Measurements from ENCODE around the gene PCNX1. TPM values are rescaled to one million over a fixed set of nuclear protein-coding genes. Genes with fewer than 3 reads are reported as not detected.
"Not testable (repeated sequence)": the region's sequence is repeated elsewhere in the genome, so short reads cannot be mapped to it uniquely, and the experiment has no call there.

PCNX1 gene
- total and polyA plus RNA-seq, 12 donors = 4.5 to 66.6 (median 47.7) TPM

DNA sequence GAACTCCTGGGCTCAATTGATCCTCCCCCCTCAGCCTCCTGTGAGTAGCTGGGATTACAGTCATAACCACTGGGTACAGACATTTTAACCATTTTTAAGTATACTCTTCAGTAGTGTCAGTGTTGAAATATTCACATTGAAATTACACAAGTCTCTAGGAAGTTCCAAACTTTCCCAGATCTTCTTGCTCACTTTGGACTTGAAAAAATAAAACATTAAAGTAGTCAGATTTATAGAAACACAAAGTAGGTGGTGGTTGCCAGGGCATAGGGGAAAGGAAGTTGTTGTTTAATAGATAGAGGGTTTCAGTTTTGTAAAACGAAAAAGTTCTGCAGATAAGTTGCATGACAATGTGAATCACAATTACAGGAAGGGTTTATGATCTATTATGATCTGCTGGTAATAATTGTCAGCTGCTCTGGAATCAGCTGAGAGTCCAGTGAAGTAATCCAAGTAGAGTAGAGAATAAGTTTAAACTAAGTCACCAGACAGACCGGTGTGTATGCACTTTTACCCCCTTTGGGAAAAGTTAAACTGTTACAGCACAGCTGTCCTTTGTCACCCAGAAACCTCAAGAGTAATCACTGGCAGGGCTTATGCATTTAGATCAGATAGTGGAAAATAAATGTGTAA, 27.4 kb downstream of the PCNX1 start:
- TF ChIP-seq, protein P1, sequence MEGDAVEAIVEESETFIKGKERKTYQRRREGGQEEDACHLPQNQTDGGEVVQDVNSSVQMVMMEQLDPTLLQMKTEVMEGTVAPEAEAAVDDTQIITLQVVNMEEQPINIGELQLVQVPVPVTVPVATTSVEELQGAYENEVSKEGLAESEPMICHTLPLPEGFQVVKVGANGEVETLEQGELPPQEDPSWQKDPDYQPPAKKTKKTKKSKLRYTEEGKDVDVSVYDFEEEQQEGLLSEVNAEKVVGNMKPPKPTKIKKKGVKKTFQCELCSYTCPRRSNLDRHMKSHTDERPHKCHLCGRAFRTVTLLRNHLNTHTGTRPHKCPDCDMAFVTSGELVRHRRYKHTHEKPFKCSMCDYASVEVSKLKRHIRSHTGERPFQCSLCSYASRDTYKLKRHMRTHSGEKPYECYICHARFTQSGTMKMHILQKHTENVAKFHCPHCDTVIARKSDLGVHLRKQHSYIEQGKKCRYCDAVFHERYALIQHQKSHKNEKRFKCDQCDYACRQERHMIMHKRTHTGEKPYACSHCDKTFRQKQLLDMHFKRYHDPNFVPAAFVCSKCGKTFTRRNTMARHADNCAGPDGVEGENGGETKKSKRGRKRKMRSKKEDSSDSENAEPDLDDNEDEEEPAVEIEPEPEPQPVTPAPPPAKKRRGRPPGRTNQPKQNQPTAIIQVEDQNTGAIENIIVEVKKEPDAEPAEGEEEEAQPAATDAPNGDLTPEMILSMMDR (IDR thresholded peaks at IDR 0.05) = no peak
- intact Hi-C loops (cut with DNase I) = no loop called here
- H3K4me3 ChIP-seq = no peak overlapping the region
- peaks cover 3 to 55% (median 42%) of the 10 kb centered on the region in 9 donors for H3K4me1 ChIP-seq
- peaks cover 0 to 3% (median 0%) of the 10 kb centered on the region in 11 donors for H3K9me3 ChIP-seq
- no peaks in the 10 kb centered on the region for H3K27me3 ChIP-seq
- 16 to 25% methylated on average over 2 of the region's 2 CpGs for WGBS, 2 donors
- H3K27ac ChIP-seq = peak overlapping the region in 2 of 10 donors; percentile 9 to 70
- no peaks in the 10 kb centered on the region for H3K36me3 ChIP-seq
- ATAC-seq (peak in 6 of 8 donors; percentile 37 to 73 (median 42)), DNase-seq (no peak)

DNA sequence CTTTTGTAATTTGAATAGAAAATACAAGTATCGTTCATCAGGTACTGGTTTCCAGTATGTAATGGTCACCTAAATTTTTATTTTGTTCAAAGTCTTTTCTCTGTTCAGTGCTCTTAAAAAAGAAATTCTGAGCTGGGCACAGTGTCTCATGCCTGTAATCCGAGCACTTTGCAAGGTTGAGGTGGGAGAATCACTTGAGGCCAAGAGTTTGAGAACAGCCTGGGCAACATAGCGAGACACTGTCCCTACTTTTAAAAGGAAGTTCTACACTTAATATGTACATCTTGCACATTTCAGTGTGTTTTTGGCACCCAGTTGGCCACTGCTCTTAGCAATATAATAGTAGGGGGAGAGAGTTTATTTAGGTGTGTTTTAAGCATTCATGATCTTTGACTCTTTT, 27.9 kb downstream of the PCNX1 start:
- Histone ChIP-seq H3K27ac (peak overlapping the region in 2 of 10 donors; percentile 9 to 70), H3K36me3 (no peaks in the 10 kb centered on the region), H3K27me3 (no peaks in the 10 kb centered on the region), H3K4me1 (peaks cover 3 to 51% (median 39%) of the 10 kb centered on the region in 9 donors), H3K9me3 (peaks cover 0 to 5% (median 0%) of the 10 kb centered on the region in 11 donors), H3K4me3 (no peak overlapping the region)
- ATAC-seq (peak in 1 of 8 donors; percentile 11), DNase-seq (no peak)
- TF ChIP-seq, protein P1 (IDR thresholded peaks at IDR 0.05) = no peak
- WGBS, 2 donors = 68 to 69% methylated on average over 3 of the region's 3 CpGs
- intact Hi-C loops (cut with DNase I) = no loop called here

DNA sequence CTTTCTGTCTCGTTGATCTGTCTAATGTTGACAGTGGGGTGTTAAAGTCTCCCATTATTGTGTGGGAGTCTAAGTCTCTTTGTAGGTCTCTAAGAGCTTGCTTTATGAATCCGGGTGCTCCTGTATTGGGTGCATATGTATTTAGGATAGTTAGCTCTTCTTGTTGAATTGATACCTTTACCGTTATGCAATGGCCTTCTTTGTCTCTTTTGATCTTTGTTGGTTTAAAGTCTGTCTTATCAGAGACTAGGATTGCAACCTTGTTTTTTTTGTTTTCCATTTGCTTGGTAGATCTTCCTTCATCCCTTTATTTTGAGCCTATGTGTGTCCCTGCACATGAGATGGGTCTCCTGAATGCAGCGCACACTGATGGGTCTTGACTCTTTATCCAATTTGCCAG, 32.4 kb downstream of the PCNX1 start:
- H3K27ac ChIP-seq; H3K27me3 ChIP-seq; DNase-seq; ATAC-seq; H3K4me3 ChIP-seq; intact Hi-C loops (cut with DNase I): not testable (repeated sequence)
- 94 to 97% methylated on average over 4 of the region's 4 CpGs for WGBS, 2 donors
- Histone ChIP-seq H3K4me1 (peaks cover 0 to 22% (median 8%) of the 10 kb centered on the region in 9 donors), H3K36me3 (peaks cover 0 to 15% (median 0%) of the 10 kb centered on the region in 9 donors), H3K9me3 (peaks cover 0 to 28% (median 8%) of the 10 kb centered on the region in 11 donors)

DNA sequence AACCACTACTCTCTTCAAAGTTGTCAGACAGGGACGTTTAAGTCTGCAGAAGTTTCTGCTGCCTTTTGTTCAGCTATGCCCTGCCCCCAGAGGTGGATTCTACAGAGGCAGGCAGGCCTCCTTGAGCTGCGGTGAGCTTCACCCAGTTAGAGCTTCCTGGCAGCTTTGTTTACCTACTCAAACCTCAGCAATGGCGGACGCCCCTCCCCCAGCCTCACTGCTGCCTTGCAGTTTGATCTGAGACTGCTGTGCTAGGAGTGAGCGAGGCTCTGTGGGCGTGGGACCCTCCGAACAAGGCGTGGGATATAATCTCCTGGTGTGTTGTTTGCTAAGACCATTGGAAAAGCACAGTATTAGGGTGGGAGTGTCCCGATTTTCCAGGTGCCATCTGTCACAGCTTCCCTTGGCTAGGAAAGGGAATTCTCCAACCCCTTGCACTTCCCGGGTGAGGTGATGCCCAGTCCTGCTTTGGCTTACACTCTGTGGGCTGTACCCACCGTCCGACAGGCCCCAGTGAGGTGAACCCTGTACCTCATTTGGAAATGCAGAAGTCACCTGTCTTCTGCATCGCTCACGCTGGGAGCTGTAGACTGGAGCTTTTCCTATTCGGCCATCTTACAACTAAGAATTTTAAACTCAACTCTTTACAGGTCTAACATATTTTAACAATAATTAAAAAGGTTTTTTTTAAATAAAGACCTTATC, 34.5 kb downstream of the PCNX1 start:
- intact Hi-C loops (cut with DNase I); H3K27me3 ChIP-seq; H3K4me1 ChIP-seq; H3K4me3 ChIP-seq; ATAC-seq: not testable (repeated sequence)
- 94% methylated on average over 15 of the region's 15 CpGs for WGBS, 2 donors
- peaks cover 0 to 32% (median 0%) of the 10 kb centered on the region in 9 donors for H3K36me3 ChIP-seq
- peak in 1 of 2 donors; percentile 19 for DNase-seq
- H3K9me3 ChIP-seq = peaks cover 0 to 35% (median 8%) of the 10 kb centered on the region in 11 donors
- peak overlapping the region in 1 of 10 donors; percentile 58 for H3K27ac ChIP-seq

DNA sequence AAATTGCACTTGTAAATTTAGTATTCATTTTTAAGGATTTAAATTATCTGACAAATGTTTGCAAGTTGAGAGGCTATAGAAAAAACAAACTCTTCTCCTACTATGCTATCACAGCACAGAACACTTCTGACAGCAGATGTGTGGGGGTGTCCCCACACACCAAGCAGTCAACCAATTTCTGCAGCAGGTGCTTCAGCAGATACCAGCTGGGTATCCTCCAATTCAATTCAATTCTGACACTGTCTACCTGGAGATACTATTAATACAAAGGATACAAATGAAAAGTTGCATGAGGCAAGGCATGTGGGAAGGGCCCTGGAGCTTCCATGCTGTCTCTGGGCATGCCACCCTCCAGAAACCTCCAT, 35.1 kb downstream of the PCNX1 start:
- Histone ChIP-seq H3K4me1 (peaks cover 0 to 7% (median 0%) of the 10 kb centered on the region in 9 donors), H3K27me3 (no peaks in the 10 kb centered on the region), H3K9me3 (peaks cover 0 to 40% (median 8%) of the 10 kb centered on the region in 11 donors), H3K36me3 (peaks cover 0 to 38% (median 4%) of the 10 kb centered on the region in 9 donors), H3K27ac (no peak overlapping the region), H3K4me3 (no peak overlapping the region)
- ATAC-seq = no peak
- TF ChIP-seq, protein P1 (IDR thresholded peaks at IDR 0.05) = no peak
- intact Hi-C loops (cut with DNase I) = no loop called here
- no peak for DNase-seq

DNA sequence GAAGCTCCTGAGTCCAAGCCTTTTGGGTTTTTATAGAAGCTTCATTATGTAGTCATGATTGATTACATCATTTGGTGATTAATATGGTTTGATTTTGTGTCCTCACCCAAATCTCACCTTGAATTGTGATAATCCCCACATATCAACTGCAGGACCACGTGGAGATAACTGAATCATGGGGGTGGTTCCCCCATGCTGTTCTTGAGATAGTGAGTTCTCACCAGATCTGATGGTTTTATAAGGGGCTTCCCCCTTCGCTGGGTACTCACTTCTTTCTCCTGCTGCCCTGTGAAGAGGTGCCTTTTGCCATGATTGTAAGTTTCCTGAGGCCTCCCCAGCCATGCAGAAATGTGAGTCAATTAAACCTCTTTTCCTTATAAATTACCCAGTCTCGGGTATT, 35.5 kb downstream of the PCNX1 start:
- peaks cover 0 to 44% (median 10%) of the 10 kb centered on the region in 11 donors for H3K9me3 ChIP-seq
- not testable (repeated sequence) for ATAC-seq

More for the DNA sequence above, 35.5 kb downstream of the PCNX1 start:
- H3K4me1 ChIP-seq; H3K27me3 ChIP-seq; DNase-seq; H3K4me3 ChIP-seq; intact Hi-C loops (cut with DNase I); H3K27ac ChIP-seq: not testable (repeated sequence)
- 95 to 98% methylated on average over 3 of the region's 3 CpGs for WGBS, 2 donors
- peaks cover 0 to 42% (median 8%) of the 10 kb centered on the region in 9 donors for H3K36me3 ChIP-seq
